GM12878 (cell line): Measurements from ENCODE around the gene PTPRH. TPM values are rescaled to one million over a fixed set of nuclear protein-coding genes. Genes with fewer than 3 reads are reported as not detected.

Source experiments
- ATAC-seq: fragments of 200-7000 bp; cut with Tn5 transposase; 3 replicates; pipeline ENCODE4 v1.9.1; 2020; ENCODE audit warnings: mild to moderate bottlenecking, moderate library complexity
- BruUV-seq: library from RNA; stranded (reverse); fragments of 400-500 nt; replicated peaks from 2 replicates; lab custom pipeline; 2021; lab: Mats Ljungman, UMichigan
- CTCF ChIA-PET: fragments of 300-600 bp; sonication (Branson Sonifier 250); formaldehyde crosslinking; extraction: SDS; loops from one replicate; lab custom pipeline; 2021; ENCODE audit warnings: inconsistent platforms; lab: Yijun Ruan, JAX
- POLR2A ChIA-PET: fragments of 350-600 bp; formaldehyde crosslinking; extraction: SDS; loops from one replicate; lab custom pipeline; 2021; ENCODE audit warnings: inconsistent platforms; lab: Charles Lee
- RAD21 ChIA-PET: fragments of 300-600 bp; sonication (Branson Sonifier 250); formaldehyde crosslinking; loops from one replicate; lab custom pipeline; 2023; ENCODE audit warnings: antibody characterized with exemption; ENCODE audit not compliant: unreplicated experiment; lab: Charles Lee
- SMC1A ChIA-PET: fragments of 300-600 bp; sonication (Branson Sonifier 250); formaldehyde crosslinking; loops from one replicate; lab custom pipeline; 2023; ENCODE audit not compliant: unreplicated experiment, uncharacterized antibody; lab: Charles Lee
- DNase-seq: peaks from one replicate; pipeline ENCODE4 v3.0.0-alpha.2; 2011; ENCODE audit warnings: low read depth, low spot score
- FAIRE-seq: peaks from 3 replicates; lab custom pipeline; 2011; peaks lifted over from hg19 to GRCh38; lab: Jason Lieb, UNC
- H2AFZ ChIP-seq: 2 replicates; pipeline ENCODE4 v1.6.0; 2011; ENCODE audit warnings: low read depth, low read length, control low read depth; ENCODE audit not compliant: control insufficient read depth
- H3K27ac ChIP-seq: 2 replicates; pipeline ENCODE4 v1.5.1; 2011; ENCODE audit warnings: control low read depth; ENCODE audit not compliant: control insufficient read depth, insufficient read depth
- H3K27me3 ChIP-seq, 2 experiments: replicated peaks in 1 of 2; 2 replicates each; pipeline versions ENCODE4 v1.6.0 to v1.6.1; 2011; ENCODE audit warnings: low read length in 1 of 2; ENCODE audit not compliant: control insufficient read depth in 2 of 2, insufficient read depth in 2 of 2
- H3K36me3 ChIP-seq, 2 experiments: 2 replicates each; pipeline ENCODE4 v1.5.1; 2011; ENCODE audit warnings: low read length in 1 of 2; ENCODE audit not compliant: control insufficient read depth in 2 of 2, insufficient read depth in 2 of 2
- H3K4me1 ChIP-seq: 2 replicates; pipeline ENCODE4 v1.6.1; 2011; ENCODE audit warnings: mild to moderate bottlenecking, low read length, moderate library complexity, mixed read lengths; ENCODE audit not compliant: control insufficient read depth, insufficient read depth
- H3K4me2 ChIP-seq: 2 replicates; pipeline ENCODE4 v1.6.0; 2011; ENCODE audit warnings: control low read depth; ENCODE audit not compliant: control insufficient read depth, insufficient read depth
- H3K4me3 ChIP-seq: fragments of 200-600 bp; sonication (generic); 2 replicates; pipeline ENCODE4 v1.5.1; 2016
- H3K79me2 ChIP-seq: 2 replicates; pipeline ENCODE4 v1.6.0; 2011; ENCODE audit warnings: low read length; ENCODE audit not compliant: control insufficient read depth, insufficient read depth
- H3K9ac ChIP-seq: 2 replicates; pipeline ENCODE4 v1.8.0; 2011; ENCODE audit warnings: low read length, control low read depth, mixed read lengths; ENCODE audit not compliant: control insufficient read depth, insufficient read depth
- H3K9me3 ChIP-seq: replicated peaks from 3 replicates; pipeline ENCODE4 v1.5.1; 2011; ENCODE audit warnings: mild to moderate bottlenecking, low read length; ENCODE audit not compliant: control insufficient read depth, insufficient read depth
- H4K20me1 ChIP-seq: 2 replicates; pipeline ENCODE4 v1.6.0; 2011; ENCODE audit not compliant: control insufficient read depth, insufficient read depth
- BHLHE40 ChIP-seq, 2 experiments: fragments of 450-650 bp in 1 of 2; IDR thresholded peaks; 2 replicates each; pipeline ENCODE4 v1.6.1; 2011 to 2017; ENCODE audit warnings: low read depth in 2 of 2, borderline replicate concordance in 1 of 2, improper control_type of control experiment in 1 of 2, low read length in 1 of 2, mild to moderate bottlenecking in 1 of 2
- LARP7 ChIP-seq: fragments of 450-650 bp; IDR thresholded peaks from 2 replicates; pipeline ENCODE4 v1.6.1; 2017; ENCODE audit warnings: mild to moderate bottlenecking
- MEF2B ChIP-seq: fragments of 450-650 bp; IDR thresholded peaks from 2 replicates; pipeline ENCODE4 v1.6.1; 2018; ENCODE audit warnings: mild to moderate bottlenecking, moderate library complexity; ENCODE audit not compliant: partially characterized antibody, poor library complexity, severe bottlenecking
- MXI1 ChIP-seq: fragments of 150-350 bp; IDR thresholded peaks from 2 replicates; pipeline ENCODE4 v1.6.1; 2011; ENCODE audit warnings: low read depth, mild to moderate bottlenecking, inconsistent platforms, low read length, improper control_type of control experiment
- MYC ChIP-seq: IDR thresholded peaks from 2 replicates; pipeline ENCODE4 v1.6.1; 2011; ENCODE audit warnings: mild to moderate bottlenecking, low read length, moderate library complexity, inconsistent platforms; ENCODE audit not compliant: insufficient read depth, insufficient replicate concordance, insufficient read length, severe bottlenecking
- POLR2A ChIP-seq: IDR thresholded peaks from 2 replicates; pipeline ENCODE4 v1.6.1; 2011; ENCODE audit warnings: low read depth, mild to moderate bottlenecking, low read length
- SIN3A ChIP-seq: IDR thresholded peaks from 2 replicates; pipeline ENCODE4 v1.6.1; 2012; ENCODE audit warnings: low read depth, low read length, improper control_type of control experiment
- WGBS: methylation state at CpG from one replicate; pipeline ENCODE4 v1.1.6; 2016; ENCODE audit warnings: low lambda C conversion rate; ENCODE audit not compliant: insufficient replicate concordance, insufficient coverage; ENCODE audit errors: missing lambda C conversion rate; 5-methylcytosine and 5-hydroxymethylcytosine counted together
- in situ Hi-C: fragments of 300-500 bp; cut with MboI; formaldehyde crosslinking; loops from 9 replicates; pipeline ENCODE4 v1.14.3; 2018; ENCODE audit warnings: mixed read lengths
- intact Hi-C: fragments of 100-400 bp; cut with micrococcal nuclease; formaldehyde crosslinking; loops from one replicate; pipeline ENCODE4 v1.14.2; 2022; ENCODE audit not compliant: unreplicated experiment
- polyA plus RNA-seq, 11 experiments: library from polyadenylated mRNA; depleted of rRNA in 4 of 11; unstranded in 6 of 11; stranded (reverse) in 5 of 11; fragments of >200 nt; fragmentation: Nextera tagmentation in 4 of 11; fragmentation: Illumina TruSeq in 1 of 11; extraction: Ambion mirVana in 4 of 11; extraction: Trizol in 1 of 11; gene quantifications; 1 replicate in 1 of 11; 2 replicates in 10 of 11; pipeline versions ENCODE4 v1.2.1 to v1.2.3, GENCODE V29; 2011 to 2016; ENCODE audit warnings: inconsistent platforms in 2 of 11, missing spikeins in 2 of 11, low read depth in 1 of 11
- total RNA-seq, 4 experiments: library from RNA; depleted of rRNA in 3 of 4; stranded (reverse); fragments of >200 nt in 3 of 4; fragmentation: Illumina TruSeq in 1 of 4; extraction: Trizol in 1 of 4; gene quantifications; 2 replicates each; pipeline versions ENCODE4 v1.2.1 to v1.2.3, GENCODE V29; 2013 to 2021
- TF ChIP-seq, protein P1 (sequence below): fragments of 450-650 bp; conservative IDR thresholded peaks from 2 replicates; pipeline ENCODE4 v1.6.1; 2017; ENCODE audit warnings: mild to moderate bottlenecking, moderate library complexity

Gene PTPRH
- total and polyA plus RNA-seq, 10 of the 15 experiments (the other 5 are each of a cell fraction or from before 2014, with no cell fraction given) = 0.08 TPM; not detected in 9

GRCh38 chr19:55257461-55258420 is 48.4 kb upstream of the PTPRH start:
- Histone ChIP-seq H2AFZ (no peak overlapping the region), H3K27ac (peak overlapping the region; percentile 78), H3K27me3 (no peaks in the 10 kb centered on the region), H3K4me1 (peaks cover 14% of the 10 kb centered on the region), H3K79me2 (peaks cover 62% of the 10 kb centered on the region), H3K4me2 (peak overlapping the region; percentile 96), H3K9me3 (no peaks in the 10 kb centered on the region), H3K4me3 (peak overlapping the region; percentile 100)
- in situ Hi-C loops (no loop called here), intact Hi-C loops (loop anchor here (10.0 kb wide), 1 partner anchor 127 kb away; the partner anchor contains the start of genes RPL28 and TMEM238)
- ChIA-PET POLR2A (interaction anchor here (0.6 to 5.7 kb wide), 5 partner anchors 20 to 227 kb away, joined by 3 to 86 read pairs (median 4); partner anchors contain the start of genes HSPBP1, KMT5C and TMEM238), CTCF (interaction anchor here (0.5 to 4.4 kb wide), 3 partner anchors 34 to 198 kb away, joined by 4 to 25 read pairs (median 4); partner anchors contain the start of gene KMT5C), SMC1A (interaction anchor here (1.2 to 5.3 kb wide), 3 partner anchors 21 to 160 kb away, joined by 3 to 68 read pairs (median 4); partner anchors contain the start of gene HSPBP1), RAD21 (interaction anchor here (0.7 to 6.0 kb wide), 3 partner anchors 19 to 150 kb away, joined by 5 to 46 read pairs (median 20); partner anchors contain the start of genes KMT5C and UBE2S)
- FAIRE-seq = no peak
- TF ChIP-seq POLR2A (peak; percentile 48; the same call in 1 of the 2 replicates), BHLHE40 (IDR thresholded peaks at IDR 0.05; ENCODE audit: borderline replicate concordance in 1 of 2, low read depth in 2 of 2, low read length in 1 of 2) (peak; percentile 85 to 88), MEF2B (no peak), LARP7 (no peak), MYC (peak; percentile 67), SIN3A (peak; percentile 72; the same call in 1 of the 2 replicates), MXI1 (peak; percentile 67)
- TF ChIP-seq, protein P1, sequence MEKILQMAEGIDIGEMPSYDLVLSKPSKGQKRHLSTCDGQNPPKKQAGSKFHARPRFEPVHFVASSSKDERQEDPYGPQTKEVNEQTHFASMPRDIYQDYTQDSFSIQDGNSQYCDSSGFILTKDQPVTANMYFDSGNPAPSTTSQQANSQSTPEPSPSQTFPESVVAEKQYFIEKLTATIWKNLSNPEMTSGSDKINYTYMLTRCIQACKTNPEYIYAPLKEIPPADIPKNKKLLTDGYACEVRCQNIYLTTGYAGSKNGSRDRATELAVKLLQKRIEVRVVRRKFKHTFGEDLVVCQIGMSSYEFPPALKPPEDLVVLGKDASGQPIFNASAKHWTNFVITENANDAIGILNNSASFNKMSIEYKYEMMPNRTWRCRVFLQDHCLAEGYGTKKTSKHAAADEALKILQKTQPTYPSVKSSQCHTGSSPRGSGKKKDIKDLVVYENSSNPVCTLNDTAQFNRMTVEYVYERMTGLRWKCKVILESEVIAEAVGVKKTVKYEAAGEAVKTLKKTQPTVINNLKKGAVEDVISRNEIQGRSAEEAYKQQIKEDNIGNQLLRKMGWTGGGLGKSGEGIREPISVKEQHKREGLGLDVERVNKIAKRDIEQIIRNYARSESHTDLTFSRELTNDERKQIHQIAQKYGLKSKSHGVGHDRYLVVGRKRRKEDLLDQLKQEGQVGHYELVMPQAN = 0 out of 2 replicates have a peak, but pooled peaks have one; percentile 45
- TF ChIP-seq, all 136 proteins: peak for 6
- WGBS = 2% methylated on average over 51 of the region's 51 CpGs
- DNase-seq (no peak), ATAC-seq (no peak)
- Histone ChIP-seq H3K9ac (peak overlapping the region; percentile 93), H4K20me1 (peaks cover 7% of the 10 kb centered on the region; the same call in 1 of the 2 replicates), H3K36me3 (no peaks in the 10 kb centered on the region; a peak in 2 of 4 replicates)
- BruUV-seq = no TSS peak
